OCI-LY7 (cell line): ENCODE data around the gene SLC25A40.
"Not testable (repeated sequence)": the region's sequence is repeated elsewhere in the genome, so short reads cannot be mapped to it uniquely, and the experiment has no call there.

Experiments used
- CTCF ChIP-seq: fragments of 200-600 bp; sonication (generic); conservative IDR thresholded peaks from 2 replicates; pipeline ENCODE4 v1.5.1; 2014; ENCODE audit warnings: mild to moderate bottlenecking, antibody characterized with exemption, low read length, moderate library complexity, mixed read lengths
- EZH2phosphoT487 ChIP-seq: fragments of 200-600 bp; sonication (generic); IDR thresholded peaks from 2 replicates; pipeline ENCODE4 v1.6.1; 2018; ENCODE audit warnings: low read depth, borderline replicate concordance, mild to moderate bottlenecking, mixed run types, antibody characterized with exemption, low read length, moderate library complexity, mixed read lengths

- not testable (repeated sequence) for TF ChIP-seq CTCF, EZH2phosphoT487
These were observed 2.8 kb downstream of the SLC25A40 start for GRCh38 chr7:87873328-87873727.
